ACC112 (cell line): Measurements from ENCODE around the gene DDX31.
"Not testable (repeated sequence)": the region's sequence is repeated elsewhere in the genome, so short reads cannot be mapped to it uniquely, and the experiment has no call there.

ENCODE experiments used
- H2AFZ ChIP-seq: fragments of 200-600 bp; sonication (generic); one replicate; pipeline ENCODE4 v1.6.0; 2017; ENCODE audit warnings: antibody characterized with exemption, low read length; ENCODE audit not compliant: unreplicated experiment
- H3K27ac ChIP-seq: fragments of 200-600 bp; sonication (generic); 2 replicates; pipeline ENCODE4 v1.5.1; 2014; ENCODE audit warnings: low read depth, mild to moderate bottlenecking, antibody characterized with exemption, low read length, moderate library complexity
- H3K27me3 ChIP-seq: fragments of 200-600 bp; sonication (generic); 2 replicates; pipeline ENCODE4 v1.6.1; 2014; ENCODE audit warnings: mild to moderate bottlenecking, antibody characterized with exemption, low read length, moderate library complexity, mixed read lengths; ENCODE audit not compliant: insufficient read depth
- H3K36me3 ChIP-seq: fragments of 200-600 bp; sonication (generic); 2 replicates; pipeline ENCODE4 v1.6.1; 2016; ENCODE audit warnings: mild to moderate bottlenecking, antibody characterized with exemption, low read length, moderate library complexity, mixed read lengths; ENCODE audit not compliant: insufficient read depth
- H3K4me1 ChIP-seq: fragments of 200-600 bp; sonication (generic); one replicate; pipeline ENCODE4 v1.6.1; 2016; ENCODE audit warnings: low read length, mixed read lengths; ENCODE audit not compliant: insufficient read depth, unreplicated experiment, control insufficient read depth
- H3K4me3 ChIP-seq: fragments of 200-600 bp; sonication (generic); 2 replicates; pipeline ENCODE4 v1.5.1; 2014; ENCODE audit warnings: mild to moderate bottlenecking, low read depth, low read length
- H3K79me2 ChIP-seq: fragments of 200-600 bp; sonication (generic); one replicate; pipeline ENCODE4 v1.6.0; 2016; ENCODE audit warnings: low read length; ENCODE audit not compliant: control insufficient read depth, unreplicated experiment, insufficient read depth

Gene DDX31

GRCh38 chr9:132669698-132670456 is at the start of gene DDX31:
TSS of gene DDX31 (minus strand) at chr9:132669983. CDS start at chr9:132669934, 49 bp downstream.
- Histone ChIP-seq H2AFZ (peak within 1 kb of the TSS; percentile 98), H3K79me2 (peaks cover 81% of the 10 kb centered on the region), H3K27ac (peak within 1 kb of the TSS; percentile 95), H3K4me1 (peaks cover 33% of the 10 kb centered on the region), H3K4me3 (peak within 1 kb of the TSS; percentile 99), H3K27me3 (no peaks in the 10 kb centered on the region), H3K36me3 (peaks cover 7% of the 10 kb centered on the region; the same call in 1 of the 2 replicates)

GRCh38 chr9:132718381-132718928 is 48.7 kb upstream of the DDX31 start:
- not testable (repeated sequence) for H3K4me1 ChIP-seq, H3K4me3 ChIP-seq, H3K36me3 ChIP-seq, H3K79me2 ChIP-seq, H2AFZ ChIP-seq, H3K27ac ChIP-seq
- peaks cover 48% of the 10 kb centered on the region for H3K27me3 ChIP-seq

- H3K4me3 ChIP-seq = no peak overlapping the region
- H3K36me3 ChIP-seq = no peaks in the 10 kb centered on the region
- H2AFZ ChIP-seq = no peak overlapping the region
- peaks cover 38% of the 10 kb centered on the region; the same call in 1 of the 2 replicates for H3K27me3 ChIP-seq
- no peaks in the 10 kb centered on the region for H3K79me2 ChIP-seq
- no peak overlapping the region for H3K27ac ChIP-seq
- H3K4me1 ChIP-seq = no peaks in the 10 kb centered on the region
These were observed 47.7 kb upstream of the DDX31 start for GRCh38 chr9:132717326-132717945.

GRCh38 chr9:132716007-132716406 is 46.2 kb upstream of the DDX31 start:
- H3K79me2 ChIP-seq = no peaks in the 10 kb centered on the region
- H3K4me1 ChIP-seq = no peaks in the 10 kb centered on the region
- no peak overlapping the region for H2AFZ ChIP-seq
- no peaks in the 10 kb centered on the region for H3K36me3 ChIP-seq
- H3K4me3 ChIP-seq = no peak overlapping the region
- H3K27ac ChIP-seq = no peak overlapping the region
- H3K27me3 ChIP-seq = peaks cover 33% of the 10 kb centered on the region; the same call in 1 of the 2 replicates

- Histone ChIP-seq H3K36me3 (no peaks in the 10 kb centered on the region), H3K4me3 (no peak overlapping the region), H3K27ac (no peak overlapping the region), H2AFZ (no peak overlapping the region), H3K79me2 (no peaks in the 10 kb centered on the region), H3K4me1 (no peaks in the 10 kb centered on the region), H3K27me3 (peaks cover 31% of the 10 kb centered on the region)
These were observed 43.0 kb upstream of the DDX31 start for GRCh38 chr9:132712753-132713152.

GRCh38 chr9:132711846-132712245 is 42.1 kb upstream of the DDX31 start:
- no peak overlapping the region for H3K27ac ChIP-seq
- no peaks in the 10 kb centered on the region for H3K36me3 ChIP-seq
- no peak overlapping the region for H2AFZ ChIP-seq
- no peaks in the 10 kb centered on the region for H3K4me1 ChIP-seq
- H3K79me2 ChIP-seq = no peaks in the 10 kb centered on the region
- peaks cover 23% of the 10 kb centered on the region for H3K27me3 ChIP-seq
- H3K4me3 ChIP-seq = no peak overlapping the region

- H3K79me2 ChIP-seq, H3K4me3 ChIP-seq, H3K36me3 ChIP-seq, H3K27ac ChIP-seq, H3K4me1 ChIP-seq, H2AFZ ChIP-seq: not testable (repeated sequence)
- H3K27me3 ChIP-seq = peaks cover 25% of the 10 kb centered on the region
These were observed 41.4 kb upstream of the DDX31 start for GRCh38 chr9:132711152-132711551.

GRCh38 chr9:132710333-132710732 is 40.5 kb upstream of the DDX31 start:
- Histone ChIP-seq H3K79me2 (no peaks in the 10 kb centered on the region), H2AFZ (no peak overlapping the region), H3K4me3 (no peak overlapping the region), H3K27me3 (peaks cover 27% of the 10 kb centered on the region), H3K36me3 (no peaks in the 10 kb centered on the region), H3K4me1 (no peaks in the 10 kb centered on the region), H3K27ac (no peak overlapping the region)

GRCh38 chr9:132708769-132709430 is 39.1 kb upstream of the DDX31 start:
- H3K27me3 ChIP-seq = peaks cover 27% of the 10 kb centered on the region
- no peaks in the 10 kb centered on the region for H3K4me1 ChIP-seq
- H3K36me3 ChIP-seq = no peaks in the 10 kb centered on the region
- no peaks in the 10 kb centered on the region for H3K79me2 ChIP-seq
- H3K27ac ChIP-seq = no peak overlapping the region
- no peak overlapping the region for H3K4me3 ChIP-seq
- H2AFZ ChIP-seq = no peak overlapping the region

GRCh38 chr9:132708239-132708638 is 38.5 kb upstream of the DDX31 start:
- no peak overlapping the region for H3K4me3 ChIP-seq
- H2AFZ ChIP-seq = no peak overlapping the region
- peaks cover 27% of the 10 kb centered on the region for H3K27me3 ChIP-seq
- H3K79me2 ChIP-seq = no peaks in the 10 kb centered on the region
- no peak overlapping the region for H3K27ac ChIP-seq
- no peaks in the 10 kb centered on the region for H3K4me1 ChIP-seq
- no peaks in the 10 kb centered on the region for H3K36me3 ChIP-seq
